Measurements from ENCODE around the gene KIAA1217.

DNA sequence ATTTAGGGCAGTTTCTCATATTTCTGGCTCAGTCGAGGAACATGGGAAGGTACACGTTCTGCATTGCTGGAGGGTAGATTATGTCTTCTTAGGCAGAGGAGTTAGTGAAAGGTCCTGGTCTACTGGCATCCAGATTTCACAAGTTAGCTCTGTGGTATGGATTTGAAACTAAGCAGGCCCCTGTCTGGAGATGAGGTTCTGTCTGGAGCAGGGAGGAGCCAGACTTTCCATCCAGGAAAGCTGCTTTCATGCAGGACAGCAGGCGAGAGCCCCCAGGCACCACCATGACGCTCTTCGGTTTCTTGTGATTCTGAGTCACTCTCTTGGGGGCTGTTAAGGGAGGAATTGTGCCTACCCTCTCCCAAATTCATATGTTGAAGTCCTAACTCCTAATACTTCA is 184.3 kb downstream of the KIAA1217 start:
- TF ChIP-seq POLR2AphosphoS5 (IDR thresholded peaks at IDR 0.05) (no peak), EZH2 (IDR thresholded peaks at IDR 0.05; ENCODE audit: borderline replicate concordance, insufficient read depth, low read length, poor library complexity, severe bottlenecking) (no peak), EP300 (conservative IDR thresholded peaks at IDR 0.05; ENCODE audit: poor library complexity, severe bottlenecking) (no peak), RAD21 (conservative IDR thresholded peaks at IDR 0.05) (no peak)
- TF ChIP-seq, protein P1, sequence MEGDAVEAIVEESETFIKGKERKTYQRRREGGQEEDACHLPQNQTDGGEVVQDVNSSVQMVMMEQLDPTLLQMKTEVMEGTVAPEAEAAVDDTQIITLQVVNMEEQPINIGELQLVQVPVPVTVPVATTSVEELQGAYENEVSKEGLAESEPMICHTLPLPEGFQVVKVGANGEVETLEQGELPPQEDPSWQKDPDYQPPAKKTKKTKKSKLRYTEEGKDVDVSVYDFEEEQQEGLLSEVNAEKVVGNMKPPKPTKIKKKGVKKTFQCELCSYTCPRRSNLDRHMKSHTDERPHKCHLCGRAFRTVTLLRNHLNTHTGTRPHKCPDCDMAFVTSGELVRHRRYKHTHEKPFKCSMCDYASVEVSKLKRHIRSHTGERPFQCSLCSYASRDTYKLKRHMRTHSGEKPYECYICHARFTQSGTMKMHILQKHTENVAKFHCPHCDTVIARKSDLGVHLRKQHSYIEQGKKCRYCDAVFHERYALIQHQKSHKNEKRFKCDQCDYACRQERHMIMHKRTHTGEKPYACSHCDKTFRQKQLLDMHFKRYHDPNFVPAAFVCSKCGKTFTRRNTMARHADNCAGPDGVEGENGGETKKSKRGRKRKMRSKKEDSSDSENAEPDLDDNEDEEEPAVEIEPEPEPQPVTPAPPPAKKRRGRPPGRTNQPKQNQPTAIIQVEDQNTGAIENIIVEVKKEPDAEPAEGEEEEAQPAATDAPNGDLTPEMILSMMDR (IDR thresholded peaks at IDR 0.05; ENCODE audit: poor library complexity, severe bottlenecking): no peak
- TF ChIP-seq, protein P2, sequence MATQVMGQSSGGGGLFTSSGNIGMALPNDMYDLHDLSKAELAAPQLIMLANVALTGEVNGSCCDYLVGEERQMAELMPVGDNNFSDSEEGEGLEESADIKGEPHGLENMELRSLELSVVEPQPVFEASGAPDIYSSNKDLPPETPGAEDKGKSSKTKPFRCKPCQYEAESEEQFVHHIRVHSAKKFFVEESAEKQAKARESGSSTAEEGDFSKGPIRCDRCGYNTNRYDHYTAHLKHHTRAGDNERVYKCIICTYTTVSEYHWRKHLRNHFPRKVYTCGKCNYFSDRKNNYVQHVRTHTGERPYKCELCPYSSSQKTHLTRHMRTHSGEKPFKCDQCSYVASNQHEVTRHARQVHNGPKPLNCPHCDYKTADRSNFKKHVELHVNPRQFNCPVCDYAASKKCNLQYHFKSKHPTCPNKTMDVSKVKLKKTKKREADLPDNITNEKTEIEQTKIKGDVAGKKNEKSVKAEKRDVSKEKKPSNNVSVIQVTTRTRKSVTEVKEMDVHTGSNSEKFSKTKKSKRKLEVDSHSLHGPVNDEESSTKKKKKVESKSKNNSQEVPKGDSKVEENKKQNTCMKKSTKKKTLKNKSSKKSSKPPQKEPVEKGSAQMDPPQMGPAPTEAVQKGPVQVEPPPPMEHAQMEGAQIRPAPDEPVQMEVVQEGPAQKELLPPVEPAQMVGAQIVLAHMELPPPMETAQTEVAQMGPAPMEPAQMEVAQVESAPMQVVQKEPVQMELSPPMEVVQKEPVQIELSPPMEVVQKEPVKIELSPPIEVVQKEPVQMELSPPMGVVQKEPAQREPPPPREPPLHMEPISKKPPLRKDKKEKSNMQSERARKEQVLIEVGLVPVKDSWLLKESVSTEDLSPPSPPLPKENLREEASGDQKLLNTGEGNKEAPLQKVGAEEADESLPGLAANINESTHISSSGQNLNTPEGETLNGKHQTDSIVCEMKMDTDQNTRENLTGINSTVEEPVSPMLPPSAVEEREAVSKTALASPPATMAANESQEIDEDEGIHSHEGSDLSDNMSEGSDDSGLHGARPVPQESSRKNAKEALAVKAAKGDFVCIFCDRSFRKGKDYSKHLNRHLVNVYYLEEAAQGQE (IDR thresholded peaks at IDR 0.05; ENCODE audit: borderline replicate concordance): no peak
